Psoas muscle (tissue), 8 donors: ENCODE data around the gene KCNG2. TPM values are rescaled to one million over a fixed set of nuclear protein-coding genes. Genes with fewer than 3 reads are reported as not detected.

ENCODE experiments used
- ATAC-seq, 4 donors: fragments of 200-7000 bp; cut with Tn5 transposase; one replicate each; pipeline ENCODE4 v1.9.1; 2020; ENCODE audit warnings: moderate library complexity in 3 of 4, mild to moderate bottlenecking in 2 of 4
- DNase-seq, 2 donors: peaks; one replicate each; pipeline ENCODE4 v3.0.0-alpha.2; 2020
- H3K27ac ChIP-seq: fragments of 200-600 bp; one replicate; pipeline ENCODE4 v1.8.0; 2022
- H3K27me3 ChIP-seq, 3 donors: fragments of 200-600 bp in 1 of 3; one replicate each; pipeline versions ENCODE4 v1.6.1 to v1.8.0; 2013 to 2022; ENCODE audit warnings: low read length in 2 of 3, mild to moderate bottlenecking in 2 of 3, moderate library complexity in 1 of 3; ENCODE audit not compliant: insufficient read depth in 3 of 3
- H3K36me3 ChIP-seq, 2 donors: fragments of 200-600 bp in 1 of 2; one replicate each; pipeline versions ENCODE4 v1.6.1 to v1.8.0; 2013 to 2022; ENCODE audit warnings: low read depth in 1 of 2, mild to moderate bottlenecking in 1 of 2, moderate library complexity in 1 of 2; ENCODE audit not compliant: insufficient read depth in 1 of 2
- H3K4me1 ChIP-seq: fragments of 200-600 bp; one replicate; pipeline ENCODE4 v1.8.0; 2022
- H3K4me3 ChIP-seq: fragments of 200-600 bp; one replicate; pipeline ENCODE4 v1.8.0; 2022; ENCODE audit warnings: mild to moderate bottlenecking
- H3K9me3 ChIP-seq: fragments of 200-600 bp; one replicate; pipeline ENCODE4 v1.8.0; 2022
- CTCF ChIP-seq: fragments of 200-600 bp; IDR thresholded peaks from one replicate; pipeline ENCODE4 v1.8.0; 2022; ENCODE audit warnings: antibody characterized with exemption
- WGBS, 3 donors: extraction: QIAGEN DNeasy Blood & Tissue Kit; methylation state at CpG; one replicate each; pipeline versions ENCODE4 v1.1.6 to v1.1.7; 2013; 5-methylcytosine and 5-hydroxymethylcytosine counted together
- intact Hi-C, 2 donors: fragments of 100-400 bp; cut with DNase I; formaldehyde crosslinking; loops; one replicate each; pipeline versions ENCODE4 v1.11.0 to v1.14.2; 2022
- polyA plus RNA-seq, 3 donors: library from polyadenylated mRNA; stranded (reverse); fragments of 200-250 nt; gene quantifications; one replicate each; pipeline ENCODE4 v1.2.3, GENCODE V29; 2013
- total RNA-seq, 4 donors: library from RNA; stranded (reverse); fragmentation: NEBNext Ultra II Directional in 2 of 4; extraction: Animal tissue kit (Norgen Biotek cat#: 25700) in 2 of 4; gene quantifications; one replicate each; pipeline versions ENCODE4 v1.2.1 to v1.2.4, GENCODE V29; 2021 to 2023
- donor health status: healthy with polysubstance abuse.
- donor health status: DM: no; HTN: no; CAD: no; lungs with moderate emphysema.
- donor health status: Bipolar disorder and iron deficiency.
- donor health status: healthy.
- donor health status: DM: yes; HTN: yes; CAD: no.
- donor health status: DM: no; HTN: no; CAD: no.
- donor health status: DM: no; HTN: no; CAD: no.
- donor health status: DM: yes; HTN: yes; CAD: no.

KCNG2 gene
- total and polyA plus RNA-seq, 7 donors = 0.04 to 0.54 (median 0.27) TPM; not detected in 2

- Histone ChIP-seq H3K27ac (no peak overlapping the region), H3K36me3 (no peaks in the 10 kb centered on the region), H3K4me1 (no peaks in the 10 kb centered on the region), H3K4me3 (no peak overlapping the region), H3K27me3 (peaks cover 0 to 3% (median 0%) of the 10 kb centered on the region in 3 donors), H3K9me3 (peaks cover 38% of the 10 kb centered on the region)
- DNase-seq = no peak
- ATAC-seq = no peak
- intact Hi-C loops = no loop called here
- WGBS, 3 donors = 89 to 92% (median 90%) methylated on average over 14 of the region's 14 CpGs
- no peak for TF ChIP-seq CTCF
Observed at GRCh38 chr18:79889569-79889968, 91.8 kb downstream of the KCNG2 start.

GRCh38 chr18:79890674-79891073 lies 92.9 kb downstream of the KCNG2 start:
- WGBS, 3 donors = 86 to 89% (median 87%) methylated on average over 5 of the region's 5 CpGs
- no peaks in the 10 kb centered on the region for H3K4me1 ChIP-seq
- peaks cover 48% of the 10 kb centered on the region for H3K9me3 ChIP-seq
- H3K27ac ChIP-seq = no peak overlapping the region
- no peaks in the 10 kb centered on the region for H3K36me3 ChIP-seq
- no peak for TF ChIP-seq CTCF
- H3K27me3 ChIP-seq = peaks cover 0 to 3% (median 0%) of the 10 kb centered on the region in 3 donors
- no peak overlapping the region for H3K4me3 ChIP-seq
- no peak for ATAC-seq
- DNase-seq = no peak
- intact Hi-C loops = no loop called here

GRCh38 chr18:79896738-79897137 lies 99.0 kb downstream of the KCNG2 start:
- H3K4me1 ChIP-seq = no peaks in the 10 kb centered on the region
- DNase-seq (no peak), ATAC-seq (no peak)
- TF ChIP-seq CTCF = no peak
- intact Hi-C loops = no loop called here
- no peak overlapping the region for H3K27ac ChIP-seq
- H3K9me3 ChIP-seq = peaks cover 43% of the 10 kb centered on the region
- no peaks in the 10 kb centered on the region for H3K36me3 ChIP-seq
- peaks cover 0 to under 1% (median 0%) of the 10 kb centered on the region in 3 donors for H3K27me3 ChIP-seq
- no peak overlapping the region for H3K4me3 ChIP-seq
- WGBS, 3 donors = 62 to 96% (median 80%) methylated on average over 3 of the region's 3 CpGs

GRCh38 chr18:79897940-79898625 lies 100.3 kb downstream of the KCNG2 start:
- H3K9me3 ChIP-seq = peaks cover 37% of the 10 kb centered on the region
- ATAC-seq = peak in 1 of 4 donors; percentile 9
- no peak for DNase-seq
- WGBS, 3 donors = 87 to 91% (median 91%) methylated on average over 14 to 15 of the region's 15 CpGs
- peaks cover 0 to 7% of the 10 kb centered on the region in 2 donors for H3K36me3 ChIP-seq
- no peak overlapping the region for H3K27ac ChIP-seq
- H3K4me1 ChIP-seq = no peaks in the 10 kb centered on the region
- no peaks in the 10 kb centered on the region for H3K27me3 ChIP-seq
- intact Hi-C loops = no loop called here
- no peak overlapping the region for H3K4me3 ChIP-seq
- no peak for TF ChIP-seq CTCF
